ENCODE data around the gene CCDC170.

Gene CCDC170

DNA sequence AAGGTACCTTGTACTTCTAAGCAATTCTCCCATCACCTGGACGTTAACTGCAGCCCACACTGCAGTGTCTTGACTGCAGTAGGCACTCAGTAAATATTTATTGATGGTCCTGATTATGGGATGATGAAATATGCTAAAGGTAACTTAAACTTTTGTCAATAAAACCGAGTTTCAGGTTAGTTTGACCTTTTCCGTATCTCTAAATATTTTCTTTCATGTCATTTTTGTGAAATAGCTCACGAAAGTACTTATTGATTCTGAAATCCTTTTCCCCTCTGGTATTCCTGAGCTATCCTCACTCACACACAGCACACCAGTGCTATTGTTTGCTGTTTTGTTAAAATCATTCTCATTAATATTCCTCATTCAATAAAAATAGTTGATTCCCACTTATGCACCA, 164.3 kb downstream of the CCDC170 start:
- no peak for DNase-seq

DNA sequence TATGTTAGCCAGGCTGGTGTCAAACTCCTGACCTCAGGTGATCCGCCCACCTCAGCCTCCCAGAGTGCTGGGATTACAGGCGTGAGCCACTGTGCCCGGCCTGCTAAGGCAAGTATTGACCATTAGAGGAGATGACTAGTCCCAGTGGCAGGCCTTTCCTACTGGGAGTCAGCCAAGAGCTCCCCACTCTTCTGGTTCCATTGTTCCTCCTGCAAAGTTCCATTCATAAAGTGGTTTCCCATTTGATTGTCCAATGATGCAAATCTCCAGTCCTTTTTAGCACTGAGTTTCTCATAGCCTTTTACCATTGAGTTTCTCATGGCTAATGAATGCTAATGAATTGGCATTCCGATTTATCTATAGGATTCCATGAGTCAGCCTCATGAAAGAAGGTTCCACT, 165.4 kb downstream of the CCDC170 start:
- no peak for DNase-seq

DNA sequence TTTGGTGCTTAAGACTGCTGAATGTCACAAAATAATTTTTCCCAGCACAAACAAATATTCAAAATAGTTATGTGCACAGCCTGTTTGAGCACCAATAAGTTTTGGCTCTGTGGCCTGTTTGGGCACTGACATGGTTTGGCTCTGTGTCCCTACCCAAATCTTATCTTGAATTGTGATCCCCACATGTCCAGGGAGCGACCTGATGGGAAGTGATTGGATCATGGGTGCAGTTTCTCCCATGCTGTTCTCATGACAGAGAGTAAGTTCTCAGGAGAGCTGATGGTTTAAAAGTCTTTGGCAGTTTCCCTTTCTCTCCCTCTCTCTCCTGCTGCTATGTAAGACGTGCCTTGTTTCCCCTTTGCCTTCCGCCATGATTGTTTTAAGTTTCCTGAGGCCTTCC, 167.7 kb downstream of the CCDC170 start:
- DNase-seq, result no peak

DNA sequence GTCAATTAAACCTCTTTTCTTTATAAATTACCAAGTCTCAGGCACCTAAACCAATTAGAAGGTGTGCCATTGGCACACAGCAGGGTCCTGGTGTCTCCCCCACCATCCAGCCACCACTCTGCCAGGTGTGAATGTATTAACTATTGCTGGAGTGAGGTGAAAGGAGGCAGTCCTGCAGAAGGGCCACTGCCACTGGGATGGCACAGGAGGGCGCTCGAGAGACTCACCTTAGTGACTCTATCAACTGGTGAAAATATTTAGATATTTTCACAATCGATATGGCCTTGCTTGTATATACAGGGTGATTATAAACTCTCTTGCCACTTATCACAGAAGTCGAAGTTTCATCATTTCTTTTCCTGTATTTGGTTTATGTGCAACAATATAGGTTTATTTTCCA, 168.1 kb downstream of the CCDC170 start:
- no peak for DNase-seq

DNA sequence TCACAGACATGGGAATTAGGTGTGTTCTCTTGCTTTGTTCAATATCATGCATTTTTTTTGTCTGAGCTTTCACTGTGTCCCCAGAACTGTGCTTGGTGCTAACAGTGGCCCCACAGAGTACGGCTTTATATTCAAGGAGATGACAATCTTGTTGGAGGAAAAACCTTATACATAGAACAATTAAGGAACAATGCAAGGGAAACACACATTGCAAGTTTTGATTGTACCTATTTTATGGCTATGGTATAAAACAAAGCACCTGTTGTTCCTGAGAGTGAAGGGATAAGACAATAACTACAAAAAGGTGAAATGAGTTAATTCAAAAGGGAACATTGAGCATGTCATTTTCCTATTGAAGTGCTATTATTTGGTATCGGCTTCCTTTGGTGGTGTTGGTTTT, 169.7 kb downstream of the CCDC170 start:
- no peak for DNase-seq

DNA sequence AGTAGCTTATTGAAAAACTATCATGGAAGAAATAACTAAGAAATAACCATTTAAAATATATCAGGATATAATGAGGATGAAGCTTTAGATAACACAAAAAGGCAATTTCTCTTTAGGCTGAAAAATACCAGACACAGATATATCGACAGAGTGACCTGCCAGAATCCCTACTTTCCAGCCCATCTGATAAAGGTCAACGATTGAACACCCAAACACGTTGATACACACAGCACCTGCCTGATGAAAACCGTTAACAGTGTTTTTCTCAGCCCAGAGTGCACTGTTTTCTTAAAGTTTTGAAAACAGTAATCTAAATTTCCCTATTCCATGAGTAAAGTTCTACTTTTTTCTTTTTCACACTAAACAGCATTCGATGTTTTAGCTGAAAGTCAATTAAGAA, 170.6 kb downstream of the CCDC170 start:
- DNase-seq, result no peak

DNA sequence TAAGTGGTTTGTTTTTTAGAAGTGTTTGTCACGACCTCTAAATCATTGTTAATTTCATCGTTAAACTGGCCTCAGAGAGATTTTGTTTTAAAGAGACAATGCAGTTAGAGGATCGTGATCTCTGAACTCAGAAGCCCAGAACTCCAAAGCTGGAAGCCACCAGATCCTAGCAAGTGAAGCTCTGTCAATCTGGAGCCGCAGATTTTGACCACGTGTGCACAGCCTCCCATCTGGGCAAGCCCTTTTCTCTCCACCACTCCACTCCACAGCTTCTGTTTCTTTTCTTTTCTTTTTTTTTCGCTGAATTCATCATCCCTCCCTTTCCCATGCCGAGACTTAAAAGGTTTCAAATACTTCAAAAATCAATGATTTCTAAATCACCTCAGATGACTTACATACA, 171.5 kb downstream of the CCDC170 start:
- no peak for DNase-seq

DNA sequence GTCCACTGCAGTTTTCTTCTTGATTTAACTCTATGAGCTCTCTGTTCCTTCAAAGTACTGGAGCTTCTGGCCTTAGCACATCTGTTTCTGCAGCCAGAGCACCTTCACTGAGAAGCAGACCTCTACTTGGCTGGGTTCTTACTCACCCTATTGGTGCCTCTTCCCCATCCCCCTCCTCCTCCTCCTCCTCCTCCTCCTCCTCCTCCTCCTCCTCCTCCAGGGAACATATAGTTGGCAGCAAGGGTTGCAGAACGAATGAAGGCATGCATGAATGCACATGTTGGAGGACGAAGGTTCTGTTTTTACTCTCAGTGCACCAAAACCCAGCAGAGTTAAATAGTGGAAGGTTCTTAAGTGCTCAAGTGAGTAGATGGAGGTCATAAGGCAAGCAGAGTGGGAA, 172.7 kb downstream of the CCDC170 start:
- no peak for DNase-seq

DNA sequence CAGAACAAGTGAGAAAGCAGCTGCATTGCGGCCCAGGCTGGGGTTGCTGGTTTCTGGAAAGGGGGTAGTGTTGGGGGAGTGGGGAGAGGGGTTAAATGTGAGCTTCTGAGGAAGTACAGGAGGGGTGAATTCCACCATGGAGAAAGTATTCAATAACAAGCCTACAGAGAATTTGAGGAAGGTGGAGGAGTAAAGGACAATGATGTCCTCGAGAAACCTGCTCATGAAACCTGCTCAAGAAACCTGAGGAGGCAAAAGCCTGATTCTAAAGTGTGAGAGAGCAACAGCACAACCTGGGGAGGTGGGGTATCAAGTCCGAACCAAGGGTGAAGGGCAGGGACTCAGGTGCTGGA, 175.4 kb downstream of the CCDC170 start:
- no peak for DNase-seq

DNA sequence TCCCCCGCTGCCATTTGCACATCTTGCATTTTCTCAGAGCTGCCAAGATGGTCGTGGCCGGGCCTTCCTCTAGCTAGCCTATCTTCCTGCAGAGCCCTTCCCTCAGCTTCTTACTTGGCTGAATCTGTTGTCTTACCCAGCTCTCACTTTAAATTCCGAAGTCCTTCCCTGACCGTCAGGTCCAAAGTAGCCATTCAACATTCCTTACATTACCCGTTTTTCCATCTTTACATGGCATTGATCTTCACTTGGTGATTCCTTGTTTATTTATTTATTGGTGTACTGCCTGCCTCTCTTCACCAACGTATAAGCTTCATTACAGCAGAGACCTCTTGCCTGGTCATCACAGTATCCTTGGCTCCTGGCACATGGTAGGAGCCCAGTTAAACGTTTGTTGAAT, 176.3 kb downstream of the CCDC170 start:
- no peak for DNase-seq
